C4-2B (cell line): ENCODE results near the gene CFL1.

Experiments
- CTCF ChIP-seq: fragments of 450-650 bp; conservative IDR thresholded peaks from 2 replicates; pipeline ENCODE4 v1.5.1; 2017; ENCODE audit warnings: mild to moderate bottlenecking
- ZFX ChIP-seq: fragments of 450-650 bp; IDR thresholded peaks from 2 replicates; pipeline ENCODE4 v1.6.1; 2017

- TF ChIP-seq CTCF: no peak
- no peak for TF ChIP-seq ZFX
Measured at GRCh38 chr11:65822776-65823528, 35.0 kb downstream of the CFL1 start.
